K562 (cell line): Measurements from ENCODE around the gene EPB41L4A. TPM values are rescaled to one million over a fixed set of nuclear protein-coding genes. Genes with fewer than 3 reads are reported as not detected.

Experiments
- ATAC-seq: fragments of 200-7000 bp; cut with Tn5 transposase; 3 replicates; pipeline ENCODE4 v1.9.1; 2020; ENCODE audit warnings: moderate library complexity
- BruUV-seq: library from RNA; stranded (reverse); fragments of 400-500 nt; replicated peaks from 2 replicates; lab custom pipeline; 2021; lab: Mats Ljungman, UMichigan
- CTCF ChIA-PET: fragments of 300-600 bp; formaldehyde crosslinking; extraction: SDS; loops from one replicate; lab custom pipeline; 2021; ENCODE audit warnings: low intra/inter-chr PET ratio; lab: Yijun Ruan, JAX
- POLR2A ChIA-PET: fragments of 300-600, 350-650 bp; sonication (Branson Sonifier 250); formaldehyde crosslinking; extraction: SDS; loops from one replicate; lab custom pipeline; 2021; ENCODE audit warnings: antibody characterized with exemption, inconsistent platforms; lab: Yijun Ruan, JAX
- DNase-seq, 4 experiments: peaks; one replicate each; pipeline versions ENCODE4 v3.0.0 to v3.0.0-alpha.2; 2011 to 2018; ENCODE audit warnings: low spot score in 3 of 4, mixed read lengths in 3 of 4; ENCODE audit errors: extremely low read depth in 1 of 4
- FAIRE-seq: peaks from 2 replicates; lab custom pipeline; 2011; peaks lifted over from hg19 to GRCh38; lab: Jason Lieb, UNC
- H2AFZ ChIP-seq: 2 replicates; pipeline ENCODE4 v1.6.0; 2011; ENCODE audit warnings: low read depth, low read length, control low read depth, inconsistent platforms
- H3K27ac ChIP-seq: fragments of 200-600 bp; 3 replicates; pipeline ENCODE4 v1.8.0; 2011; ENCODE audit warnings: low read depth, mild to moderate bottlenecking, control low read depth, inconsistent platforms, low read length, moderate library complexity, mixed read lengths; ENCODE audit errors: extremely low read depth
- H3K27me3 ChIP-seq, 2 experiments: fragments of 300-600 bp in 1 of 2; 2 replicates in 1 of 2; 3 replicates in 1 of 2; pipeline versions ENCODE4 v1.6.0 to v1.8.0; 2011; ENCODE audit warnings: inconsistent platforms in 2 of 2, low read length in 2 of 2, mild to moderate bottlenecking in 1 of 2, mixed read lengths in 1 of 2, moderate library complexity in 1 of 2; ENCODE audit not compliant: control insufficient read depth in 2 of 2, insufficient read depth in 2 of 2
- H3K36me3 ChIP-seq: fragments of 300-600 bp; 3 replicates; pipeline ENCODE4 v1.8.0; 2011; ENCODE audit warnings: mild to moderate bottlenecking, low read length, inconsistent platforms; ENCODE audit not compliant: control insufficient read depth, insufficient read depth
- H3K4me1 ChIP-seq, 2 experiments: fragments of 200-600 bp in 1 of 2; replicated peaks in 1 of 2; 2 replicates in 1 of 2; 3 replicates in 1 of 2; pipeline versions ENCODE4 v1.5.1 to v1.8.0; 2011; ENCODE audit warnings: inconsistent platforms in 2 of 2, low read length in 2 of 2, mild to moderate bottlenecking in 1 of 2, mixed read lengths in 1 of 2, moderate library complexity in 1 of 2; ENCODE audit not compliant: control insufficient read depth in 2 of 2, insufficient read depth in 2 of 2
- H3K4me2 ChIP-seq: 2 replicates; pipeline ENCODE4 v1.6.1; 2011; ENCODE audit warnings: low read length, control low read depth, inconsistent platforms, mixed read lengths; ENCODE audit not compliant: insufficient read depth
- H3K4me3 ChIP-seq: fragments of 200-600 bp; sonication (generic), shearing (Covaris generic); 2 replicates; pipeline ENCODE4 v1.5.1; 2016; ENCODE audit warnings: control low read depth, inconsistent platforms
- H3K79me2 ChIP-seq: fragments of 200-600 bp; 3 replicates; pipeline ENCODE4 v1.8.0; 2011; ENCODE audit warnings: low read length, inconsistent platforms; ENCODE audit not compliant: control insufficient read depth, insufficient read depth
- H3K9ac ChIP-seq, 2 experiments: 2 replicates each; pipeline versions ENCODE4 v1.6.0 to v1.6.1; 2011; ENCODE audit warnings: low read depth in 2 of 2, low read length in 2 of 2, control low read depth in 1 of 2, inconsistent platforms in 1 of 2, mild to moderate bottlenecking in 1 of 2, mixed read lengths in 1 of 2; ENCODE audit not compliant: insufficient read depth in 1 of 2
- H3K9me1 ChIP-seq: one replicate; pipeline ENCODE4 v1.6.0; 2011; ENCODE audit warnings: inconsistent platforms, mild to moderate bottlenecking, low read length, moderate library complexity; ENCODE audit not compliant: control insufficient read depth, insufficient read depth
- H3K9me3 ChIP-seq: replicated peaks from 2 replicates; pipeline ENCODE4 v1.5.1; 2011; ENCODE audit warnings: low read depth, low read length, inconsistent platforms; ENCODE audit not compliant: control insufficient read depth, insufficient read depth
- H4K20me1 ChIP-seq: replicated peaks from 2 replicates; pipeline ENCODE4 v1.6.1; 2011; ENCODE audit warnings: low read length, inconsistent platforms, mixed read lengths; ENCODE audit not compliant: control insufficient read depth, insufficient read depth
- BMI1 ChIP-seq: fragments of 150-350 bp; IDR thresholded peaks from 2 replicates; pipeline ENCODE4 v1.6.1; 2014; ENCODE audit warnings: low read length
- NFIC ChIP-seq: fragments of 450-650 bp; IDR thresholded peaks from 2 replicates; pipeline ENCODE4 v1.6.1; 2017; ENCODE audit warnings: mild to moderate bottlenecking, inconsistent platforms
- WGBS: fragments of 100-300 bp; shearing (Covaris generic); methylation state at CpG from one replicate; pipeline ENCODE4 v1.1.6; 2016; ENCODE audit warnings: low coverage, mixed read lengths; ENCODE audit not compliant: insufficient coverage; ENCODE audit errors: missing lambda C conversion rate; 5-methylcytosine and 5-hydroxymethylcytosine counted together
- in situ Hi-C: fragments of 300-500 bp; cut with MboI; formaldehyde crosslinking; loops from 4 replicates; pipeline ENCODE4 v1.15.0; 2018; ENCODE audit warnings: inconsistent platforms, mixed read lengths
- intact Hi-C: fragments of 100-400 bp; cut with micrococcal nuclease; formaldehyde crosslinking; loops from 2 replicates; pipeline ENCODE4 v1.14.2; 2022
- polyA plus RNA-seq, 8 experiments: library from polyadenylated mRNA; depleted of rRNA in 4 of 8; stranded (reverse) in 5 of 8; unstranded in 3 of 8; fragments of >200 nt; fragmentation: Nextera tagmentation in 2 of 8; fragmentation: Illumina TruSeq in 1 of 8; extraction: Ambion mirVana in 2 of 8; extraction: Trizol in 1 of 8; gene quantifications; 2 replicates each; pipeline versions ENCODE4 v1.2.1 to v1.2.3, GENCODE V29; 2011 to 2014; ENCODE audit warnings: inconsistent platforms in 1 of 8, missing spikeins in 1 of 8
- total RNA-seq, 7 experiments: library from RNA; depleted of rRNA in 6 of 7; stranded (reverse); fragments of >200 nt in 6 of 7; fragmentation: Illumina TruSeq in 2 of 7; extraction: Trizol in 2 of 7; gene quantifications; 2 replicates each; pipeline versions ENCODE4 v1.2.1 to v1.2.3, GENCODE V29; 2011 to 2021; ENCODE audit warnings: low replicate concordance in 1 of 7
- TF ChIP-seq, protein P1 (sequence below): sonication (generic); formaldehyde crosslinking; IDR thresholded peaks from 2 replicates; pipeline ENCODE4 v1.8.0; 2022; ENCODE audit warnings: missing genetic modification reagents, mild to moderate bottlenecking, borderline replicate concordance
- TF ChIP-seq, protein P2 (sequence below): fragments of 450-650 bp; IDR thresholded peaks from 2 replicates; pipeline ENCODE4 v1.6.1; 2016; ENCODE audit warnings: low read depth, mild to moderate bottlenecking, moderate library complexity
- TF ChIP-seq, protein P3 (sequence below): IDR thresholded peaks from 3 replicates; pipeline ENCODE4 v1.6.1; 2011; ENCODE audit warnings: borderline replicate concordance, mild to moderate bottlenecking; ENCODE audit not compliant: insufficient read length, insufficient read depth
- TF ChIP-seq, protein P4 (sequence below): sonication (generic); formaldehyde crosslinking; IDR thresholded peaks from 2 replicates; pipeline ENCODE4 v1.8.0; 2022; ENCODE audit warnings: mild to moderate bottlenecking, missing genetic modification reagents, borderline replicate concordance

Gene EPB41L4A
- total and polyA plus RNA-seq, 9 of the 15 experiments (the other 6 are each of a cell fraction or from before 2014, with no cell fraction given) = 0.04 to 0.35 (median 0.12) TPM; not detected in 3

DNA sequence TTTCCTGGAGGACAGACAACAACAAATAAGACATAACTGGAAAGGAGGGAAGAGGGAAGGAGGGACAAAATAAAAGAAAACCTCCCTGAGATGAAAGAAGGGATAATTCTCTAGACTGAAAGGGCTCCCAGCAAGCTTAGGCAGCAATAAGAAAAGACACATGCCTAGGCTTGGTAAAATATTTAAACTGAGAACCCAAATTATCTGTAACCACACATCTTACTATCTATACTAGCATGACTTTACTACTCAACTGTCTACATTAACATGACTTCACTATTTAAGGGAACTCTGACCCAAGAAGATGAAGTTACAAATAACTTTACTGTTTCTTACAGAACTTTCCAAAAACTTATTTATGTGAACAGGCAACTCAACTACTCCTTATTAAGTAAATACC is 95.9 kb downstream of the EPB41L4A start (continued):
- TF ChIP-seq, protein P1, sequence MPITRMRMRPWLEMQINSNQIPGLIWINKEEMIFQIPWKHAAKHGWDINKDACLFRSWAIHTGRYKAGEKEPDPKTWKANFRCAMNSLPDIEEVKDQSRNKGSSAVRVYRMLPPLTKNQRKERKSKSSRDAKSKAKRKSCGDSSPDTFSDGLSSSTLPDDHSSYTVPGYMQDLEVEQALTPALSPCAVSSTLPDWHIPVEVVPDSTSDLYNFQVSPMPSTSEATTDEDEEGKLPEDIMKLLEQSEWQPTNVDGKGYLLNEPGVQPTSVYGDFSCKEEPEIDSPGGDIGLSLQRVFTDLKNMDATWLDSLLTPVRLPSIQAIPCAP (CRISPR knock-in tag) = no peak

DNA sequence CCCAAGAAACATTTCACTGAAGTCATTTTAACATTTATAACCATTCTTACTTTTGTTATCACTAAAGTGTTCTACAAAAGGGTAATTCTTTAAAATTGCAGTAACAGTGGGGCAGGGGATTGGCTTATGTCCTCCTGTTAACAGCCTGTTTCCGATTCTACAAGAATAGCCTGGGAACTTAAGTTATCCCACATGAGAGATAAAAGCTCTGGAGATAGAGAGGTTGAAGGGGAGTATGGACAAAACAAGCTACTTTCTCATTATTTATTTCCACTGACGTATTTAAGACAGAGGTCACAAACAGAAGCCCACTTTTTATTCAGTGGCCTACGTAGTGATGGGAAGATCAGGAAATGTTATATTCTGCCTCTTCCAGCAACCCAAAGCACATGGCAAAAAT is 98.7 kb downstream of the EPB41L4A start:
- H3K4me1 ChIP-seq = no peaks in the 10 kb centered on the region
- H3K27me3 ChIP-seq = no peaks in the 10 kb centered on the region
- intact Hi-C loops = no loop called here
- no peak overlapping the region for H3K4me3 ChIP-seq
- no peak for TF ChIP-seq BMI1
- TF ChIP-seq, all 486 proteins: peak for 0
- BruUV-seq = no TSS peak
- Histone ChIP-seq H2AFZ (no peak overlapping the region), H3K36me3 (no peaks in the 10 kb centered on the region), H3K9ac (no peak overlapping the region), H3K4me2 (no peak overlapping the region), H3K9me3 (no peaks in the 10 kb centered on the region), H3K79me2 (no peaks in the 10 kb centered on the region), H3K9me1 (no peaks in the 10 kb centered on the region), H3K27ac (no peak overlapping the region), H4K20me1 (no peaks in the 10 kb centered on the region)
- DNase-seq (no peak), ATAC-seq (no peak), FAIRE-seq (no peak)
- 0% methylated on average over 3 of the region's 3 CpGs for WGBS
- ChIA-PET CTCF (no interaction called here), POLR2A (no interaction called here)
- in situ Hi-C loops = no loop called here

DNA sequence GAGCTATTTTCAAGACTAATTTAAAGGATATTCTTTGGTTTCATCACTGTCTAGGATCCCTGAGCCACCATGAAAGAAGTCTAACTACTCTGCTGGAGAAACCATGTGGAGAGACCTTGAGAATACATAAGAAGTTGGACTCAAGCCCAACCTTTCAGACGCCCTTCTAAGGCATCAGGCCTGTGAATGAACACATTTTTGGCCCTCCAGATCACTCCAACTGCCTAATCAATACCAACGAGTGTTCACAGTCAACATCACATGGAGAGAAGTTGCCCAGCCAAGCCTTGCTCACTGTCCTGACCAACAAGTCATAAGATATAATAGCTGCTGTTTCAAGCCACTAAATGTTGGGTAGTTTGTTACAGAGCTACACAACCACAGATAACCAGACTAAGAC is 100.7 kb downstream of the EPB41L4A start:
- FAIRE-seq (no peak), ATAC-seq (no peak), DNase-seq (no peak)
- ChIA-PET POLR2A (no interaction called here), CTCF (no interaction called here)
- no peak overlapping the region for H3K9ac ChIP-seq
- no peak overlapping the region for H2AFZ ChIP-seq
- intact Hi-C loops = no loop called here
- H3K27ac ChIP-seq = no peak overlapping the region
- no TSS peak for BruUV-seq
- H4K20me1 ChIP-seq = no peaks in the 10 kb centered on the region
- peaks cover 0 to 4% of the 10 kb centered on the region in 2 experiments; a peak in 2 of 5 replicates for H3K27me3 ChIP-seq
- H3K4me2 ChIP-seq = no peak overlapping the region
- no peaks in the 10 kb centered on the region for H3K9me3 ChIP-seq
- H3K4me1 ChIP-seq = no peaks in the 10 kb centered on the region
- 0% methylated on average over 2 of the region's 2 CpGs for WGBS
- no peaks in the 10 kb centered on the region for H3K9me1 ChIP-seq
- in situ Hi-C loops = no loop called here
- H3K4me3 ChIP-seq = no peak overlapping the region
- H3K36me3 ChIP-seq = no peaks in the 10 kb centered on the region
- H3K79me2 ChIP-seq = no peaks in the 10 kb centered on the region
- TF ChIP-seq, protein P2, sequence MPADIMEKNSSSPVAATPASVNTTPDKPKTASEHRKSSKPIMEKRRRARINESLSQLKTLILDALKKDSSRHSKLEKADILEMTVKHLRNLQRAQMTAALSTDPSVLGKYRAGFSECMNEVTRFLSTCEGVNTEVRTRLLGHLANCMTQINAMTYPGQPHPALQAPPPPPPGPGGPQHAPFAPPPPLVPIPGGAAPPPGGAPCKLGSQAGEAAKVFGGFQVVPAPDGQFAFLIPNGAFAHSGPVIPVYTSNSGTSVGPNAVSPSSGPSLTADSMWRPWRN = no peak
- TF ChIP-seq, protein P3, sequence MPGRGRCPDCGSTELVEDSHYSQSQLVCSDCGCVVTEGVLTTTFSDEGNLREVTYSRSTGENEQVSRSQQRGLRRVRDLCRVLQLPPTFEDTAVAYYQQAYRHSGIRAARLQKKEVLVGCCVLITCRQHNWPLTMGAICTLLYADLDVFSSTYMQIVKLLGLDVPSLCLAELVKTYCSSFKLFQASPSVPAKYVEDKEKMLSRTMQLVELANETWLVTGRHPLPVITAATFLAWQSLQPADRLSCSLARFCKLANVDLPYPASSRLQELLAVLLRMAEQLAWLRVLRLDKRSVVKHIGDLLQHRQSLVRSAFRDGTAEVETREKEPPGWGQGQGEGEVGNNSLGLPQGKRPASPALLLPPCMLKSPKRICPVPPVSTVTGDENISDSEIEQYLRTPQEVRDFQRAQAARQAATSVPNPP = no peak
- TF ChIP-seq NFIC (no peak), BMI1 (no peak)
- TF ChIP-seq, protein P4, sequence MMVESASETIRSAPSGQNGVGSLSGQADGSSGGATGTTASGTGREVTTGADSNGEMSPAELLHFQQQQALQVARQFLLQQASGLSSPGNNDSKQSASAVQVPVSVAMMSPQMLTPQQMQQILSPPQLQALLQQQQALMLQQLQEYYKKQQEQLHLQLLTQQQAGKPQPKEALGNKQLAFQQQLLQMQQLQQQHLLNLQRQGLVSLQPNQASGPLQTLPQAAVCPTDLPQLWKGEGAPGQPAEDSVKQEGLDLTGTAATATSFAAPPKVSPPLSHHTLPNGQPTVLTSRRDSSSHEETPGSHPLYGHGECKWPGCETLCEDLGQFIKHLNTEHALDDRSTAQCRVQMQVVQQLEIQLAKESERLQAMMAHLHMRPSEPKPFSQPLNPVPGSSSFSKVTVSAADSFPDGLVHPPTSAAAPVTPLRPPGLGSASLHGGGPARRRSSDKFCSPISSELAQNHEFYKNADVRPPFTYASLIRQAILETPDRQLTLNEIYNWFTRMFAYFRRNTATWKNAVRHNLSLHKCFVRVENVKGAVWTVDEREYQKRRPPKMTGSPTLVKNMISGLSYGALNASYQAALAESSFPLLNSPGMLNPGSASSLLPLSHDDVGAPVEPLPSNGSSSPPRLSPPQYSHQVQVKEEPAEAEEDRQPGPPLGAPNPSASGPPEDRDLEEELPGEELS (CRISPR knock-in tag) = no peak
